Measurements from ENCODE around the gene EEF2KMT. TPM values are rescaled to one million over a fixed set of nuclear protein-coding genes. Genes with fewer than 3 reads are reported as not detected.
A peak's percentile ranks its signal among the peaks of the same experiment; 100 is the strongest.
"Not testable (repeated sequence)": the region's sequence is repeated elsewhere in the genome, so short reads cannot be mapped to it uniquely, and the experiment has no call there.

The EEF2KMT gene, protein sequence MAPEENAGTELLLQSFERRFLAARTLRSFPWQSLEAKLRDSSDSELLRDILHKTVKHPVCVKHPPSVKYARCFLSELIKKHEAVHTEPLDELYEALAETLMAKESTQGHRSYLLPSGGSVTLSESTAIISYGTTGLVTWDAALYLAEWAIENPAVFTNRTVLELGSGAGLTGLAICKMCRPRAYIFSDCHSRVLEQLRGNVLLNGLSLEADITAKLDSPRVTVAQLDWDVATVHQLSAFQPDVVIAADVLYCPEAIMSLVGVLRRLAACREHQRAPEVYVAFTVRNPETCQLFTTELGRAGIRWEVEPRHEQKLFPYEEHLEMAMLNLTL
- 10 to 100 TPM in 3 of 5 donors, 1 to 10 TPM in 2; 3.6 to 16.1 (median 11.7) TPM for total RNA-seq
- 9.5 TPM for total RNA-seq (2013)
- 4.4 to 39.7 (median 10.2) reads per million in 29 experiments for total RNA-seq

DNA sequence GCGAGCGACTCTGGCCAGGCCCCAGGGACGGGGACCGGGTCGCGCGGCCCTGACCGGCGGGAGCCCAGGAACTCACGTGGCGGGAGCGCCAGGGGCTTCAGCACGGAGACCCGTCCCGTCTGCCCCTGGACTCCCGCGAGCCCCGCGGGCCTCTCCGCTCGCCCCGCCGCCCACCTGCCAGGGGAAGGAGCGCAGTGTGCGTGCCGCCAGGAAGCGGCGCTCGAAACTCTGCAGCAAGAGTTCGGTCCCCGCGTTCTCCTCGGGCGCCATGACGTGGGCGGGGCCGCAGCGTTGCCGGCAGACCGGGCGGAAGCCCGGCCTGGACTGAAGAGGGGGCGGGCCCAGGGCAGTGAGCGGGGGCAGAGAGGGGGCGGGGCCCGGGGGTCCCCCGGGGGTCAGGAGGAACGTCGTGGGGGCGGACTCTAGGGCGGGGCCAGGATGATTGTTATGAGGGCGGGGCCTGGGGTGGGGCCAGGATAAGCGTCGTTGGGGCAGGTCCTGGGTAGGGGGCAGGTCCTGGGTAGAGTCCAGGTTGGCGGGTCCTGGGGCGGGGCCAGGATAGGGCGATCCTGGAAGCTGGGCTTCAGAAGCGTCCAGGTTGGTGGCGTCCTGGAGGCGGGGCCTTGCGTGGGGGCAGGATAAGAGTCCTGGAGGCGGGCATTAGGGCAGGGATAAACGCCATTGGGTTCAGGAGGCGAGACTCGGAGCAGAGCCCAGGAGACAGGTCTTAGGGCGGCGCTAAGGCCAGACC, at the start of gene EEF2KMT:
Gene EEF2KMT, minus strand, starts transcription at position 326 of the 751 bp plus-strand sequence. Its CDS starts 56 bp downstream, at position 270.
- DNase-seq: peak in 19 of 35 experiments; percentile 6 to 97 (median 79)
- H3K36me3 ChIP-seq (ENCODE audit: control insufficient read depth in 2 of 2, extremely low read depth in 1 of 2, insufficient read depth in 1 of 2, low read length in 1 of 2); H3K9me3 Mint-ChIP-seq; H3K36me3 Mint-ChIP-seq; H3K27me3 Mint-ChIP-seq; POLR2A ChIA-PET; H3K4me1 ChIP-seq (ENCODE audit: control insufficient read depth in 1 of 2, extremely low read depth in 1 of 2, insufficient read depth in 2 of 2, low read length in 2 of 2); H3K9me3 ChIP-seq; H3K27me3 ChIP-seq (replicated peaks in 1 of 2; ENCODE audit: control insufficient read depth in 2 of 2, extremely low read depth in 1 of 2, insufficient read depth in 2 of 2, low read length in 1 of 2): not testable (repeated sequence)
- Mint-ChIP-seq H3K4me1 (peaks cover 10 to 18% (median 14%) of the 10 kb centered on the region in 3 donors), H3K27ac (peak within 1 kb of the TSS; percentile 90 to 97), H3K4me3 (peak within 1 kb of the TSS; percentile 89 to 92 (median 89))
- peak within 1 kb of the TSS; percentile 88 for H3K27ac ChIP-seq (ENCODE audit: low read length)
- peak; percentile 94 to 98 (median 96) for ATAC-seq (replicated peaks in 1 of 4)
- WGBS (ENCODE audit: insufficient coverage): under 1% methylated on average over 62 of the region's 67 CpGs
- peak within 1 kb of the TSS; percentile 47 to 68 for H3K4me3 ChIP-seq (ENCODE audit: control insufficient read depth in 1 of 2, extremely low read depth in 1 of 2, low read length in 1 of 2)
- CTCF ChIA-PET: interaction anchor here in 1 of 2 donors (0.6 to 1.0 kb wide), 2 partner anchors 25 to 473 kb away, joined by 3 to 4 read pairs; partner anchors contain the start of genes ALG1 and MGRN1

GRCh38 chr16:5144621-5144956, 47.0 kb upstream of the EEF2KMT start:
- peaks cover 0 to 20% of the 10 kb centered on the region in 2 experiments for H3K27me3 ChIP-seq (replicated peaks in 1 of 2; ENCODE audit: control insufficient read depth in 2 of 2, extremely low read depth in 1 of 2, insufficient read depth in 2 of 2, low read length in 1 of 2)
- DNase-seq; H3K27ac Mint-ChIP-seq; CTCF ChIA-PET; H3K27ac ChIP-seq (ENCODE audit: low read length); H3K4me1 ChIP-seq (ENCODE audit: control insufficient read depth in 1 of 2, extremely low read depth in 1 of 2, insufficient read depth in 2 of 2, low read length in 2 of 2); H3K9me3 ChIP-seq; H3K36me3 Mint-ChIP-seq; H3K4me3 Mint-ChIP-seq; H3K4me3 ChIP-seq (ENCODE audit: control insufficient read depth in 1 of 2, extremely low read depth in 1 of 2, low read length in 1 of 2); H3K36me3 ChIP-seq (ENCODE audit: control insufficient read depth in 2 of 2, extremely low read depth in 1 of 2, insufficient read depth in 1 of 2, low read length in 1 of 2); ATAC-seq (replicated peaks in 1 of 4); H3K9me3 Mint-ChIP-seq; POLR2A ChIA-PET; H3K4me1 Mint-ChIP-seq: not testable (repeated sequence)
- no CpG with 5 or more reads among the region's 1 CpG for WGBS (ENCODE audit: insufficient coverage)
- H3K27me3 Mint-ChIP-seq: peaks cover 17 to 31% of the 10 kb centered on the region in 2 donors

DNA sequence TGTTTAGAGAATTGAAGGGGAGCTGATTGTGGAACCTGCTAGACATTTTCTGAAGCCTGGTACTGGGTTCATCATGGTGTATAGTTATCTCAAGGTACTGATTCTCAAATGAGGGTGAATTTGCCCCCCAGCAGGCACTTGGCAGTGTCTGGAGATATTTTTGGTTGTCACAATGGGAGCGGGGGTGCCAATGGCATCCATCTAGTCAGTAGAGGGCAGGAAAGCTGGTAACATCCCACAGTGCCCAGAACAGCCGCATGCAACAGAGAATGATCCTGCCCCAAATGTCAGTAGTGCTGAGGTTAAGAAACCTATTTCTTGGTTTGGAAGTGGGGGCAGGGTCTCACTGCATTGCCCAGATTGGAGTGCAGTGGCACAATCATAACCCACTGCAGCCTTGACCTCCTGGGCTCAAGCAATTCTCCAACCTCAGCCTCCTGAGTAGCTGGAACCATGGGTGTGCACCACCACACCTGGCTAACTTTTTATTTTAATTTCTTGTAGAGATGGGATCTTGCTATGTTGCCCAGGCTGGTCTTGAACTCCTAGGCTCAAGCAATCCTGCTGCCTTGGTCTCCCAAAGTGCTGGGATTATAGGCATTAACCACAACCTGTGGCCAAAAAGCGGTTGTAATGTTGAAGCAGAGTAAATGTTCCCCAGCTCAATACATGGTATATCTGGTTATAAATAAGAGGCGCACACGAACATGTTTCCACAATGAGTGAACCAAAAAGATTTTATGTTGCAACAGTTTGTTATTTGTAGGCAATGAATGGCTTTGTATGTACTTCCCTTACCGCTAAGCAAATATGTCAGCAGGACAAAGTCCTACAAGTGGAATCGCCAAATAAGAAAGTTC, 46.4 kb upstream of the EEF2KMT start:
- H3K27ac Mint-ChIP-seq: no peak overlapping the region
- H3K9me3 Mint-ChIP-seq: no peaks in the 10 kb centered on the region
- no peak for ATAC-seq (replicated peaks in 1 of 4)
- Histone ChIP-seq H3K27ac (ENCODE audit: low read length) (no peak overlapping the region), H3K9me3 (no peaks in the 10 kb centered on the region), H3K4me3 (ENCODE audit: control insufficient read depth in 1 of 2, extremely low read depth in 1 of 2, low read length in 1 of 2) (no peak overlapping the region), H3K36me3 (ENCODE audit: control insufficient read depth in 2 of 2, extremely low read depth in 1 of 2, insufficient read depth in 1 of 2, low read length in 1 of 2) (no peaks in the 10 kb centered on the region), H3K27me3 (replicated peaks in 1 of 2; ENCODE audit: control insufficient read depth in 2 of 2, extremely low read depth in 1 of 2, insufficient read depth in 2 of 2, low read length in 1 of 2) (peaks cover 0 to 20% of the 10 kb centered on the region in 2 experiments), H3K4me1 (ENCODE audit: control insufficient read depth in 1 of 2, extremely low read depth in 1 of 2, insufficient read depth in 2 of 2, low read length in 2 of 2) (no peaks in the 10 kb centered on the region)
- peaks cover 17 to 35% of the 10 kb centered on the region in 2 donors for H3K27me3 Mint-ChIP-seq
- POLR2A ChIA-PET: no interaction called here
- H3K4me3 Mint-ChIP-seq: no peak overlapping the region
- WGBS (ENCODE audit: insufficient coverage): 94% methylated on average over 3 of the region's 7 CpGs
- CTCF ChIA-PET: no interaction called here
- no peak for DNase-seq
- no peaks in the 10 kb centered on the region for H3K36me3 Mint-ChIP-seq
- no peaks in the 10 kb centered on the region for H3K4me1 Mint-ChIP-seq

- DNase-seq; H3K36me3 ChIP-seq (ENCODE audit: control insufficient read depth in 2 of 2, extremely low read depth in 1 of 2, insufficient read depth in 1 of 2, low read length in 1 of 2); H3K9me3 Mint-ChIP-seq; H3K4me1 ChIP-seq (ENCODE audit: control insufficient read depth in 1 of 2, extremely low read depth in 1 of 2, insufficient read depth in 2 of 2, low read length in 2 of 2); H3K27ac ChIP-seq (ENCODE audit: low read length); POLR2A ChIA-PET; H3K27ac Mint-ChIP-seq; H3K4me3 ChIP-seq (ENCODE audit: control insufficient read depth in 1 of 2, extremely low read depth in 1 of 2, low read length in 1 of 2); H3K9me3 ChIP-seq; H3K36me3 Mint-ChIP-seq; H3K4me1 Mint-ChIP-seq; CTCF ChIA-PET; H3K4me3 Mint-ChIP-seq; ATAC-seq (replicated peaks in 1 of 4): not testable (repeated sequence)
- 59% methylated on average over 3 of the region's 7 CpGs for WGBS (ENCODE audit: insufficient coverage)
- H3K27me3 ChIP-seq (replicated peaks in 1 of 2; ENCODE audit: control insufficient read depth in 2 of 2, extremely low read depth in 1 of 2, insufficient read depth in 2 of 2, low read length in 1 of 2): peaks cover 0 to 14% of the 10 kb centered on the region in 2 experiments
- peaks cover 21 to 39% of the 10 kb centered on the region in 2 donors for H3K27me3 Mint-ChIP-seq
Observed at GRCh38 chr16:5140151-5140550, 42.6 kb upstream of the EEF2KMT start.

GRCh38 chr16:5134739-5135452, 37.3 kb upstream of the EEF2KMT start:
- DNase-seq; H3K9me3 Mint-ChIP-seq; POLR2A ChIA-PET; H3K27ac Mint-ChIP-seq; CTCF ChIA-PET; H3K27ac ChIP-seq (ENCODE audit: low read length); H3K36me3 ChIP-seq (ENCODE audit: control insufficient read depth in 2 of 2, extremely low read depth in 1 of 2, insufficient read depth in 1 of 2, low read length in 1 of 2); H3K4me3 Mint-ChIP-seq; H3K4me1 ChIP-seq (ENCODE audit: control insufficient read depth in 1 of 2, extremely low read depth in 1 of 2, insufficient read depth in 2 of 2, low read length in 2 of 2); ATAC-seq (replicated peaks in 1 of 4); H3K9me3 ChIP-seq; H3K4me3 ChIP-seq (ENCODE audit: control insufficient read depth in 1 of 2, extremely low read depth in 1 of 2, low read length in 1 of 2); H3K4me1 Mint-ChIP-seq; H3K36me3 Mint-ChIP-seq: not testable (repeated sequence)
- 21% methylated on average over 5 of the region's 13 CpGs for WGBS (ENCODE audit: insufficient coverage)
- H3K27me3 ChIP-seq (replicated peaks in 1 of 2; ENCODE audit: control insufficient read depth in 2 of 2, extremely low read depth in 1 of 2, insufficient read depth in 2 of 2, low read length in 1 of 2): peaks cover 0 to 11% of the 10 kb centered on the region in 2 experiments
- peaks cover 28 to 48% of the 10 kb centered on the region in 2 donors for H3K27me3 Mint-ChIP-seq
